Activated T-cell treated with anti-CD3 and anti-CD28 coated beads, Interleukin-2, amount 50 U/mL, for 24 hours (primary cell): ENCODE measurements around the gene DSP.

Experiments used
- DNase-seq: peaks from one replicate; pipeline ENCODE4 v3.0.0-alpha.2; 2020
- H3K27ac Mint-ChIP-seq: 2 replicates; pipeline ENCODE4 v1.8.0; 2020; ENCODE audit warnings: mild to moderate bottlenecking, mixed read lengths
- H3K27me3 Mint-ChIP-seq: 2 replicates; pipeline ENCODE4 v1.8.0; 2020; ENCODE audit warnings: mixed read lengths
- H3K36me3 Mint-ChIP-seq: 2 replicates; pipeline ENCODE4 v1.8.0; 2020; ENCODE audit warnings: low read depth, mixed read lengths
- H3K4me1 Mint-ChIP-seq: 2 replicates; pipeline ENCODE4 v1.8.0; 2020; ENCODE audit warnings: low read depth, mixed read lengths
- H3K4me3 Mint-ChIP-seq: 2 replicates; pipeline ENCODE4 v1.8.0; 2020; ENCODE audit warnings: mild to moderate bottlenecking, moderate library complexity, mixed read lengths
- H3K9me3 Mint-ChIP-seq: 2 replicates; pipeline ENCODE4 v1.8.0; 2020; ENCODE audit warnings: mixed read lengths

DSP gene

DNA sequence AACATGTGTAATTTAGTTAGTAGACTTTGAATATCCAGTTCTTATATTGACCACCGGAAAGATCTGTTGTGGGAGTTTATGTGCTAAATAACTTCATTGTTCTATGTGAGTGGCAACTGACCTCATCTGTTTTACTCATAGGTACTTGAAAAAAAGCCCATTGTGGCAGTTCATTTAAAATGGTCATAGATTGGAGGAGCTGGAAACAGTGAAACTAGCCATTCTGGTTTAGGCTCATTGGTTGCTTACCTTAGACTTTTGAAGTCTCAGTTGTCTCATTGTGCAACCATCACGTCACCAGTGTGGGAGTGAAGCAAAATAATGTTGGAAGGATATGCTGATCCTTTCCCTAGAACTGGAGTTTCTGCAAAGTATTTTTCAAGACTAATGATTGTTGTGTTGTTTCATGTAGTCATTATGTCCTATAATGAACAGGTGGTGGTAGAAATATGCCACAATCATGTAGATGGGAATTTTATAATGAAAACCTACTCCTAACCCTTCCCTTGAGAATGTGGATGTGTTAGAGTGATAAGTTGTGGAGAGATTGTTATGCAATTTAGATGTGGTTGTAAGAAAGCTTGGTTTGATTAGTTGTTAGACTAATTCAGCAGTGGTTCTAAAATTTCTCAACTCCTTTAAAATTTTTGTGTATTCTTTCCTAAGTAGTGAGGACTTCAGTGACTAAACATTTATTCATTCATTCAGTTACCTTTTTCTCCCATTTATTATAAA lies 18.3 kb downstream of the DSP start:
- no peaks in the 10 kb centered on the region for H3K36me3 Mint-ChIP-seq
- no peak overlapping the region for H3K27ac Mint-ChIP-seq
- no peak for DNase-seq
- peaks cover 62% of the 10 kb centered on the region for H3K27me3 Mint-ChIP-seq
- no peaks in the 10 kb centered on the region for H3K4me1 Mint-ChIP-seq
- no peak overlapping the region for H3K4me3 Mint-ChIP-seq
- no peaks in the 10 kb centered on the region for H3K9me3 Mint-ChIP-seq

DNA sequence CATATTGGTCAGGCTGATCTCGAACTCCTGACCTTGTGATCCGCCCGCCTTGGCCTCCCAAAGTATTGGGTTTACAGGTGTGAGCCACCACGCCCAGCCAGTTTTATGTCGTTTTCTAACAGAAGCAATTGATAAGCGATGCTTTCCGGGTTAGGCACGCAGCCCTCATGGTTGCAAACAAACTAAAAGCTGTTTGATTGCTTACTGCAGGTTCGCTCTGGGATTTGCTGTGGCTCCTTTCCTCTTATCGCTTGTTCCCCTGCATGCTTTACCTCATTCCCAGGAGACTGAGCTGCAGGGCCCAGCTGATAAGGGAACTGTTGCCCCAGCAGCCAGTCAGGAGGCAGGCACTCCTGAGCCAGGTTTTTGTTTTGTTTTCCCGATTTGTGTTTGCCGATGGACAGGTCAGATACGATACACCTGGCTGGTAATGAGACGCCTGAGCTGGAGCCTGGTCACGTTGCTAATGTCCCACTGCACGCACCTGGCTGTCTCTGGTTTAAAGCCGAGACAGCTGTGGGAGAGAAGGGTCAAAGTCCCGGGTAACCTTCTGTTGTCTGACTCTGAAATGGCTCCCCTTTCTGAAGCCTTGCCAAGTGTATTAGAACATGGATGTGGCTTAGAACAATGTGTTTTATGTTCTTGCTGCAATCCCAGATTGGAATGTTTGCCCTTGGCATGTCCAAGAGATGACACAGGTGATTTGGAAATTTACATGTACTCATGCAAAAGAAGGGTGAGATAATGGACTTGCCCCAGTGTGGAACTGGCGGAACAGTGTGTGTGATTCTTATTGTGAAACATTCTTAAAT lies 19.9 kb downstream of the DSP start:
- no peak overlapping the region for H3K4me3 Mint-ChIP-seq
- peaks cover 51% of the 10 kb centered on the region for H3K27me3 Mint-ChIP-seq
- no peaks in the 10 kb centered on the region for H3K9me3 Mint-ChIP-seq
- DNase-seq: no peak
- H3K27ac Mint-ChIP-seq: no peak overlapping the region
- H3K4me1 Mint-ChIP-seq: no peaks in the 10 kb centered on the region
- no peaks in the 10 kb centered on the region for H3K36me3 Mint-ChIP-seq

DNA sequence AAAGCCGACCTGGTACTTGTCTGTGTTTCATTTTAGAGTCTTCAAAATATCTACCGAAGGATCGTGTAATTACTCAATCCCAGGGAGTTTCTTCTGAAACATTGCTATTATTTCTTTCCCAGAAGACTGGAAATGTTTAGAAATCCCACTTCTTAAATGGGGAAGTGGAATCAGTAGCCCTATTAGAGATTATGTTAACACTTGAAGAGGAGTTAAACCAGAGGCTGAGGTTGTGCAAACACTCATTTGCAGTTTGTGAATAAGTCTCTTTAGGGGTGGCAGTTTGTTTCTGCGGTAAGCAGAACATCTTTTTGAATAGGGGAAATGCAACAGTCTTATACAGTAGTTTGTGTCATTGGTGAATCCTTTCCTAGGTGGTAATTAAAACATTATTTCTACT lies 21.3 kb downstream of the DSP start:
- H3K36me3 Mint-ChIP-seq: no peaks in the 10 kb centered on the region
- DNase-seq: no peak
- no peak overlapping the region for H3K4me3 Mint-ChIP-seq
- H3K27me3 Mint-ChIP-seq: peaks cover 49% of the 10 kb centered on the region
- H3K4me1 Mint-ChIP-seq: no peaks in the 10 kb centered on the region
- H3K9me3 Mint-ChIP-seq: no peaks in the 10 kb centered on the region
- H3K27ac Mint-ChIP-seq: no peak overlapping the region

DNA sequence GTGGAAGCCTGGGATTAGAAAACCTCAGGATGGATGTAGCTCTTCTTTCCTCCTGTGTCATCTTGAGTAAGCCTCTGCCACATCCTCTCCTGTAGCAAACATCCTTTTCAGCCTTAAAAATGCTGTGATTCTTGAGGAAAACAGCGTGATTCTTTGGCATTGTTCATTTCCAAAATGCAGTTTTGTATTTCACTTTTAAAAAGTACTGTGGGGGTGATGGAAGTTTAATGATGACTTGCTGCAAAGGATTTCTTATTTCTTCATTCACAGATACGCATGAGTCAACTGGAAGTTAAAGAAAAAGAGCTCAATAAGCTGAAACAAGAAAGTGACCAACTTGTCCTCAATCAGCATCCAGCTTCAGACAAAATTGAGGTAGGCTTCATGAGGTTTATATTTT lies 24.6 kb downstream of the DSP start:
- Mint-ChIP-seq H3K27ac (no peak overlapping the region), H3K4me1 (no peaks in the 10 kb centered on the region), H3K27me3 (peaks cover 52% of the 10 kb centered on the region), H3K4me3 (no peak overlapping the region), H3K9me3 (no peaks in the 10 kb centered on the region), H3K36me3 (no peaks in the 10 kb centered on the region)
- no peak for DNase-seq

DNA sequence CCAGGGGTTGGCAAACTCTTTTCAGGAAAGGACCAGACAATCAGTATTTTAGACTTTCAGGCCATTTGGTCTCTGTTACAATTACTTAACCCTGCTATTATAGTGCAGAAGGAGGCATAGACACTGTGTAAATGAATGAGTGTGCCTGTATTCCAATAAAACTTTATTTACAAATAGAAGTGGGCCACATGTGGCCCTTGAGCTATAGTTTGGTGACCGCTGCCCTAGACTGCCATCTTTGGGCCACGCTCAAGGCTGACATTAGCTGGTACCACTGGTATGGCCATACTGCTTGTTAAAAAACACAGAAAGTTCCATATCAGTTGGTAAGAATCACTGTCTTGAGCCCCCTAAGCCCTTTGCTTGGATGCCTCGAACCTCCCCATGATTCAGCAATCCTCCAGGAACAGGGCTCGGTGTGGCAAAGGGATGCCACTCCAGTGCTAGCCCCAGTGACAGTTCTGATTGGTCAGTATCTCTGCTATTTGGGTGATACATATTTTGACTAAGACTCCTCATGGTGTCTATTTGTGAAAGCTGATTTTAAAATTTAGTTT lies 25.2 kb downstream of the DSP start:
- Mint-ChIP-seq H3K4me3 (no peak overlapping the region), H3K27me3 (peaks cover 46% of the 10 kb centered on the region), H3K9me3 (no peaks in the 10 kb centered on the region), H3K27ac (no peak overlapping the region), H3K4me1 (no peaks in the 10 kb centered on the region), H3K36me3 (no peaks in the 10 kb centered on the region)
- DNase-seq: no peak

DNA sequence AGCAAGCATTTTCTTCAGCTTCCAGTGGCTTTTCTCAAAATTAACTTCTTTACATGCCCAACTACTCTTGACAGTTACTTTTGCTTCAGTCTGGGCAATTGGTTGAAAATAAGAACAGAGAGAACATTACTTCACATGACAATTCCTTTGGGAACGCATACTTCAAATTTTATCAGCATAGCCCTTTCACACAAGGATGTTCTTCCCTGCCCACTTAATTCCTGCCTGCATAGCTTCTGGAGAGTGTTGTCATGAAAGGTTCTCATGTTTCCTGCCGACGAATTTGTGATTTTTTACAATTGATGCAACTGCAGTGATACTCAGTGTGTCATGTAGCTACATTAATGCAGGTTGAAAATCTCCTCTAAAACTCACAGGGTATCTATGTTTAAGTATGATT lies 26.6 kb downstream of the DSP start:
- Mint-ChIP-seq H3K4me1 (no peaks in the 10 kb centered on the region), H3K36me3 (no peaks in the 10 kb centered on the region), H3K9me3 (no peaks in the 10 kb centered on the region), H3K27me3 (peaks cover 38% of the 10 kb centered on the region), H3K27ac (no peak overlapping the region), H3K4me3 (no peak overlapping the region)
- no peak for DNase-seq

DNA sequence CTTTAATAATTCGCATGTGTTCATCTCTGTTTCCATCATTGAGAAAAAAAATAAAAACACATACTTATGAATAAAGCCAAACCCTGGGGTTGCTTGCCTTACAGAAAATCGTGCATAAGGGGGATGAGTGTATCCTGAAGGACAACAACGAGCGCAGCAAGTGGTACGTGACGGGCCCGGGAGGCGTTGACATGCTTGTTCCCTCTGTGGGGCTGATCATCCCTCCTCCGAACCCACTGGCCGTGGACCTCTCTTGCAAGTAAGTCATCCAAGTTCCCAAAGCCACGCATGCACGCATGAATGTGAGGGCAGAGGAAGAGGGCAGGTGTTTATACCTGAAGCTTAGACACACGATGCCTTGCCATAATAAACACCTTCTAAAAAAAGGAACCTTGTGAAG lies 27.6 kb downstream of the DSP start:
- Mint-ChIP-seq H3K4me3 (no peak overlapping the region), H3K27me3 (peaks cover 35% of the 10 kb centered on the region), H3K9me3 (no peaks in the 10 kb centered on the region), H3K36me3 (no peaks in the 10 kb centered on the region), H3K27ac (no peak overlapping the region), H3K4me1 (no peaks in the 10 kb centered on the region)
- DNase-seq: no peak

DNA sequence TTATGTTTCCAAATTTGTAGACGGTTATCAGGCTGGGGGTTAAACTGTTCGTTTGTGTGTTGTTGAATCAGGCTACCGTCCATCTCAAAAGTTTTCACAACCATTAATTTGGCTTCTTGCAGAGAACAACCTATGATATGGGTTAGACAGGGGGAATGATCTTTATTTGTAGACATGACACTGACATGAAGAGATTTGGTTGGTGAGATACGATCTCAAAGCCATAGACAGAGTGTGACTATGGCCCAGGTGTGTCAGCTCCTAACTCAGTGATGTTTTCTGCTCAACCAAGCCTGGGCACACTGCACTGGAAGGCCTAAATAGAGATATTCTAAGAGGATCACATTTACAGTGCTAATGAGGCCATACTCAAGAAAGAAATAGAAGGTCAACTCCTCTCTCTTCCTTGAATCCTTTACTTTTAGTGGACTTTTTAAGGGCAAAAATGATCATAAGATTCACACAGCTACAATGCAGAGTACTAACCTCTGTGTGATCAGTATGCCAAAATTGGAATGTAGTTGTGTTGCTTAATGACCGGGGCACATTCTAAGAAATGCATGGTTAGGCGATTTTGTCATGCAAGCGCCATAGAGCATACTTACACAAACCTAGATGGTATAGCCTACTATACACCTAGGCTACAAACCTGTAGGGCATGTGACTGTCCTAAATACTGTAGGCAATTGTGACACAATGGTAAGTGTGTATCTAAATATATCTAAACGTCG lies 30.9 kb downstream of the DSP start:
- H3K4me1 Mint-ChIP-seq: no peaks in the 10 kb centered on the region
- H3K27ac Mint-ChIP-seq: no peak overlapping the region
- H3K36me3 Mint-ChIP-seq: no peaks in the 10 kb centered on the region
- no peak overlapping the region for H3K4me3 Mint-ChIP-seq
- DNase-seq: no peak
- H3K27me3 Mint-ChIP-seq: peaks cover 40% of the 10 kb centered on the region
- H3K9me3 Mint-ChIP-seq: no peaks in the 10 kb centered on the region

DNA sequence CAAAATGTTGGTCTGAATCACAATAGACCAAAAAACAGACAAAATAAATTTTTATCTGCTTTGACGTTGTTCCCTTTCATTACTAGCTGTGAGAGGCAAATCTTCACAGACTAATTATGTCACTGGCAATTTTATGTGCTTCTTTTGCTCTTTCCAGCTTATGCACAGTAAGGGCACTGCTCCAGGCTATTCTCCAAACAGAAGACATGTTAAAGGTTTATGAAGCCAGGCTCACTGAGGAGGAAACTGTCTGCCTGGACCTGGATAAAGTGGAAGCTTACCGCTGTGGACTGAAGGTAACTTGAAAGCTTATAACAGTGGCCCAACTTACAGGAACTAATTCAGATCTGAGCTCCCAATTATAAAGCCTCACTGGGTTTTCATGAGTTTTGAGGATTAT lies 33.0 kb downstream of the DSP start:
- Mint-ChIP-seq H3K27ac (no peak overlapping the region), H3K27me3 (peaks cover 33% of the 10 kb centered on the region), H3K4me3 (no peak overlapping the region), H3K4me1 (no peaks in the 10 kb centered on the region), H3K9me3 (no peaks in the 10 kb centered on the region), H3K36me3 (no peaks in the 10 kb centered on the region)
- no peak for DNase-seq

DNA sequence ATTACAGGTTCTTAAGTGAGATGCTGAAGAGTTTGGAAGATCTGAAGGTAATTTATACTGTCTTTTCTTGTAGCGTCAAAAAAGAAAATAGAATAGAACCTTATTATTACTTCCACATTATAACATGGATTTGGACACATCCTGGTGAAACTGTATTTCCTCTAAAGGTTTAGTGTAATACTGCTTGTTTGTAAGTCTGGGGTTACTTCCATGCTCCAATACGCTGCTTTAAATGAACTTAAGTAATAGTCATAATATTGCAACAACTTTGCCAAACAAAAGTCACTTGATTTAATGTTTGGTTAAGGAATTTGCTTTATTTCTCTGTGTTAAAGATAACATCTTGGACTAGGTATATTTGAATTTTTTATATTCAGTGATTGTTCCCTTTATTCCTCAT lies 37.0 kb downstream of the DSP start:
- no peak overlapping the region for H3K27ac Mint-ChIP-seq
- H3K4me1 Mint-ChIP-seq: no peaks in the 10 kb centered on the region
- peaks cover 21% of the 10 kb centered on the region for H3K27me3 Mint-ChIP-seq
- no peak for DNase-seq
- H3K36me3 Mint-ChIP-seq: no peaks in the 10 kb centered on the region
- no peak overlapping the region for H3K4me3 Mint-ChIP-seq
- H3K9me3 Mint-ChIP-seq: no peaks in the 10 kb centered on the region

DNA sequence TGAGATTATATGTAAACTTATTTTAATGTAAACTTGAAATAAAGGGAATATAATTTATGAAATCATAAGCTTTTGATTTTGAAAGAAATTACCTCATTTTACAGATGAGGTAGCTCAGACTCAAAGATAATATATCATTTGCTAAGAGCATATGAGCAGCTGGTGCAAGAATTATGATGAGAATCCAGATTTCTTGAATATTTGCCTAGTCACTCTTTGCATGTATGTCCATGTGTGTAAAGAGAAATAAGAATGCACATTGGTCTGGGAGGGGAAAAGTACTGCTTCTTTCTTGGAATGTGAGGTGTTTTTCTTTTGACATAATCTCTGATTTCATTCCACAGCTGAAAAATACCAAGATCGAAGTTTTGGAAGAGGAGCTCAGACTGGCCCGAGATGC lies 37.5 kb downstream of the DSP start:
- no peaks in the 10 kb centered on the region for H3K36me3 Mint-ChIP-seq
- H3K4me1 Mint-ChIP-seq: no peaks in the 10 kb centered on the region
- no peaks in the 10 kb centered on the region for H3K9me3 Mint-ChIP-seq
- no peak overlapping the region for H3K4me3 Mint-ChIP-seq
- peaks cover 18% of the 10 kb centered on the region for H3K27me3 Mint-ChIP-seq
- no peak overlapping the region for H3K27ac Mint-ChIP-seq
- no peak for DNase-seq

DNA sequence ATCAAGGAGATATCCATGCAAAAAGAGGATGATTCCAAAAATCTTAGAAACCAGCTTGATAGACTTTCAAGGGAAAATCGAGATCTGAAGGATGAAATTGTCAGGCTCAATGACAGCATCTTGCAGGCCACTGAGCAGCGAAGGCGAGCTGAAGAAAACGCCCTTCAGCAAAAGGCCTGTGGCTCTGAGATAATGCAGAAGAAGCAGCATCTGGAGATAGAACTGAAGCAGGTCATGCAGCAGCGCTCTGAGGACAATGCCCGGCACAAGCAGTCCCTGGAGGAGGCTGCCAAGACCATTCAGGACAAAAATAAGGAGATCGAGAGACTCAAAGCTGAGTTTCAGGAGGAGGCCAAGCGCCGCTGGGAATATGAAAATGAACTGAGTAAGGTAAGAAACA lies 38.4 kb downstream of the DSP start:
- Mint-ChIP-seq H3K9me3 (no peaks in the 10 kb centered on the region), H3K27ac (no peak overlapping the region), H3K36me3 (no peaks in the 10 kb centered on the region), H3K4me3 (no peak overlapping the region), H3K4me1 (no peaks in the 10 kb centered on the region), H3K27me3 (peaks cover 16% of the 10 kb centered on the region)
- no peak for DNase-seq

DNA sequence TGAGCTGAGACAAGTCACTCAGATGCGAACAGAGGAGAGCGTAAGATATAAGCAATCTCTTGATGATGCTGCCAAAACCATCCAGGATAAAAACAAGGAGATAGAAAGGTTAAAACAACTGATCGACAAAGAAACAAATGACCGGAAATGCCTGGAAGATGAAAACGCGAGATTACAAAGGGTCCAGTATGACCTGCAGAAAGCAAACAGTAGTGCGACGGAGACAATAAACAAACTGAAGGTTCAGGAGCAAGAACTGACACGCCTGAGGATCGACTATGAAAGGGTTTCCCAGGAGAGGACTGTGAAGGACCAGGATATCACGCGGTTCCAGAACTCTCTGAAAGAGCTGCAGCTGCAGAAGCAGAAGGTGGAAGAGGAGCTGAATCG lies 39.1 kb downstream of the DSP start:
- no peak for DNase-seq
- Mint-ChIP-seq H3K9me3 (no peaks in the 10 kb centered on the region), H3K4me1 (no peaks in the 10 kb centered on the region), H3K36me3 (no peaks in the 10 kb centered on the region), H3K27me3 (peaks cover 11% of the 10 kb centered on the region), H3K27ac (no peak overlapping the region), H3K4me3 (no peak overlapping the region)

DNA sequence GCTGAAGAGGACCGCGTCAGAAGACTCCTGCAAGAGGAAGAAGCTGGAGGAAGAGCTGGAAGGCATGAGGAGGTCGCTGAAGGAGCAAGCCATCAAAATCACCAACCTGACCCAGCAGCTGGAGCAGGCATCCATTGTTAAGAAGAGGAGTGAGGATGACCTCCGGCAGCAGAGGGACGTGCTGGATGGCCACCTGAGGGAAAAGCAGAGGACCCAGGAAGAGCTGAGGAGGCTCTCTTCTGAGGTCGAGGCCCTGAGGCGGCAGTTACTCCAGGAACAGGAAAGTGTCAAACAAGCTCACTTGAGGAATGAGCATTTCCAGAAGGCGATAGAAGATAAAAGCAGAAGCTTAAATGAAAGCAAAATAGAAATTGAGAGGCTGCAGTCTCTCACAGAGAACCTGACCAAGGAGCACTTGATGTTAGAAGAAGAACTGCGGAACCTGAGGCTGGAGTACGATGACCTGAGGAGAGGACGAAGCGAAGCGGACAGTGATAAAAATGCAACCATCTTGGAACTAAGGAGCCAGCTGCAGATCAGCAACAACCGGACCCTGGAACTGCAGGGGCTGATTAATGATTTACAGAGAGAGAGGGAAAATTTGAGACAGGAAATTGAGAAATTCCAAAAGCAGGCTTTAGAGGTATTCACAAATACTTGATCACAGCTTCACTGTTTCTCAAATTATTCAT lies 39.6 kb downstream of the DSP start:
- Mint-ChIP-seq H3K36me3 (no peaks in the 10 kb centered on the region), H3K27me3 (peaks cover 11% of the 10 kb centered on the region), H3K27ac (no peak overlapping the region), H3K4me3 (no peak overlapping the region), H3K9me3 (no peaks in the 10 kb centered on the region), H3K4me1 (no peaks in the 10 kb centered on the region)
- DNase-seq: no peak
